Measurements from ENCODE around the gene LRGUK. TPM values are rescaled to one million over a fixed set of nuclear protein-coding genes. Genes with fewer than 3 reads are reported as not detected.

The LRGUK gene
- total RNA-seq, 1 experiment from 2014 or later: 0.15 TPM

- no peak for DNase-seq (ENCODE audit: extremely low read depth, low read depth)
Measured at GRCh38 chr7:134297489-134297888, 170.3 kb downstream of the LRGUK start.

DNA sequence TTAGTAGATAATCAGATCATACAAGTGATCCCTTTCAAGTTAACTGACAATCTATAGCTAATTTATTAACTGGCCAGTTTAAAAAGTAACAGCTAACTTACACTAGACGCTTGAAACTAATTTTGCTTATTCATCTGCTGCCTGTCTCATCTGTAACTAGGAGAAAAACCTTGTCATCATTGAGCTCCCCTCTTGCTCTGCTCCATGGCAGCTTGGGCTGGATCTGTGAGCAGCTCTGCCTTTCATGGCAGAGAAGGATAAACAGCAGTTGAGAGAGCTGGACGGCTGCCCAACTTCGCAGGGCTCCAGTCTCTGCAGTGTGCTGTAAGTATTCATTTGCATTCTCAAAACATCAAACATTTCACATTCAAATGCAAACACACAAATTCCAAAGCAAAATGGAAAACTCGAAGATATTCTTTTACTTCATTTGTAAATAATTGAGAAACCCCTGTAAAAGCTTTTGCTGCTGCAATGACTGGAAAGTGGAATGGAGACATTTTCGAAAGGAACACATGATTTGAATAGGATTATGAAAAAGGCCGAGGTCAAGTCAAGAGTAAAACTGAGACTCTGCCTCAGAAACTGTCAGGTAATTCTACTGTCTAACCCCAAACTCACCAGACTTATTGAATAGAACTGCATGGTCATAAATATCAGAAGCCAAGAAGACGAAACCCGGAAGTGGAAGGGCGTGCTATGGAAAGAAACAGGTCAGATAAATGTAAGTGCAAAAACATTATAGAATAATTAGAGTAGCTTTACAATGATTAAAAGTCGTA lies 172.0 kb downstream of the LRGUK start:
- no peak for DNase-seq (ENCODE audit: extremely low read depth, low read depth)

GRCh38 chr7:134300988-134301387 lies 173.8 kb downstream of the LRGUK start:
- DNase-seq (ENCODE audit: extremely low read depth, low read depth): no peak

DNA sequence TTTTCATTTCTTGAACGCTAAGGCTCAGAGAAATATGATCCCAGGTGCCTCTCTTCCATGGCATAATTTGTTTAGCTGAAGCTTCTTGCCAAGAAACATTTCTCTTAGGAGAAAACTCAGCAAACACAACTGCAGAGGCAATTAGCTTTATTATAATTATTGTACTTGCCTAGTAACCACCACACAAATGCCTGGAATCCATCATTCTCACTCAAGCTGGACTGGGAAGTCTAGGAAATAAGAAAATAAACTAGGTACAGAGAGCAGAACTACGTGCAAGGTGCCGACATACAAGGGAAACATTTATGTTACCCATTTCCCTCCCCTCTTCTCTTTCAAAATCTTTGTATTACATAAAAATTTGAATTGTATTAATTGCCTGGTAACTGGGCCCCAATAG lies 174.5 kb downstream of the LRGUK start:
- no peak for DNase-seq (ENCODE audit: extremely low read depth, low read depth)

- DNase-seq (ENCODE audit: extremely low read depth, low read depth): no peak
Measured at GRCh38 chr7:134302120-134302519, 175.0 kb downstream of the LRGUK start.

DNA sequence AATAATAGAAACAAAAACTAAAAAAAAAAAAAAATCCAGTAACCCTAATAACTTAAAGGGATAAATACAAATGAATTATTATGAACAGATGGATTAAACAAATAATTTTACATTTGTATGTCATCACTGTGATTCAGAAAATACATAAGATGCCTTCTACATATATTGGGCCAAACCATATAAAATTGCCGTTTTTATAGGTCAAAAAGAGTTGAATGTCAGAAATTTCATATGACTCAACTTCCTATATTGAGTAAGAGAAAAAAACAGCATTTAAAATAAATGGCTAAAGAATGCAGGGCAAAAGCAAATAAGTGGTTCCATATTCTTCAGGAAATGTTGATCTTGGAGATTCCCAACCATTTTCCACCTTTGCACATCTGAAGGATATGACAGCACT lies 180.2 kb downstream of the LRGUK start:
- no peak for DNase-seq (ENCODE audit: extremely low read depth, low read depth)

DNA sequence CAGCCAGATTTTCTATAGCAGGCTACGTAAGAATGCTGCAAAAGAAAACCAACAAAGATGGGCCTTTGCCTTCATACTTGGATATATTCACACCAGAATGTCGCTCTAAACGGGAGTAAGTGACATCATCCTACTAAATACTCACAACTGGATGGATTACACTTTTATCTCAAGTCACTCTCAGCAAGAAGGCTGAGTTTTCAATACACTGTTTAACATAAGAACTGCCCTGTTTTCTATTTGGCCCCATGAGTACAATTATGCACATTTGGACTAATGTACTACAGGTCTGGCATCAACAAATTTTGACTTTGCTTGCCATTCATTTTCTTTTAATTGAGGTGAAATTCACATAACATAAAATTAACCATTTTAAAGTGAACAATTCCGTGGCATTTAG lies 181.4 kb downstream of the LRGUK start:
- no peak for DNase-seq (ENCODE audit: extremely low read depth, low read depth)

DNA sequence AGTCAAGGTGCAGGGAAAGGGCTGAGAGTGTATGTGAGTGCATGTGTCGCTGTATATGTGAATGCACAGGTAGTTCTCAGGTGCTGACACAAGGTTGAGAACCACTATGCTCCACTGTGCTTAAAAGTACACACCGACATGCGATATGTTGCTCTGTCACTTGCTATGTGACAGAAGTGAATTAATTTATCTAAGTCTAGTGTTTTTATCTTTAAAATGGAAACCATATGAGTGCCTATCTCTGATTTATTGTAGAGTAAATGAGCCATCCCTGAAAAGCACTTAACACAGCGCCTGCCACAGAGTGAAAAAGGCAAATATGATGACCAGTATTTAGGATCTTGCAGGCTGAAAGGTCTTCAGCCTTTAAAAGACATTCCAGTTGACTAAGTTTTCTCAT lies 184.7 kb downstream of the LRGUK start:
- no peak for DNase-seq (ENCODE audit: extremely low read depth, low read depth)

GRCh38 chr7:134312717-134313116 lies 185.6 kb downstream of the LRGUK start:
- DNase-seq (ENCODE audit: extremely low read depth, low read depth): no peak

GRCh38 chr7:134313543-134313942 lies 186.4 kb downstream of the LRGUK start:
- no peak for DNase-seq (ENCODE audit: extremely low read depth, low read depth)

Other genes starting within 250 kb of the LRGUK start
- 20.0 and 20.4 TPM in 2 replicates for gene SLC35B4, start 189.6 kb downstream of the LRGUK start, total RNA-seq (2014; rRNA removed; shearing (Covaris generic))

Data from NCI-H460 (cell line).